Mammary epithelial cell (primary cell): Measurements from ENCODE around the gene NPC2.

Experiments
- CTCF ChIP-seq, 2 donors: IDR thresholded peaks in 1 of 2; conservative IDR thresholded peaks in 1 of 2; 2 replicates each; pipeline ENCODE4 v1.5.1; 2011 to 2012; ENCODE audit warnings: inconsistent platforms in 2 of 2, low read length in 2 of 2, mild to moderate bottlenecking in 2 of 2, control low read depth in 1 of 2, low read depth in 1 of 2; ENCODE audit not compliant: insufficient read depth in 1 of 2; ENCODE audit errors: extremely low read depth in 1 of 2
- EZH2 ChIP-seq: IDR thresholded peaks from 2 replicates; pipeline ENCODE4 v1.6.1; 2012; ENCODE audit warnings: low read length, inconsistent platforms, borderline replicate concordance

GRCh38 chr14:74480046-74480445 is 13.1 kb downstream of the NPC2 start:
- TF ChIP-seq EZH2: no peak
- TF ChIP-seq CTCF (conservative IDR thresholded peaks at IDR 0.05 in 1 of 2, IDR thresholded peaks at IDR 0.05 in 1 of 2; ENCODE audit: extremely low read depth in 1 of 2, insufficient read depth in 1 of 2, low read depth in 1 of 2, low read length in 2 of 2): no peak
